Measurements from ENCODE around the gene FAM184B. TPM values are rescaled to one million over a fixed set of nuclear protein-coding genes. Genes with fewer than 3 reads are reported as not detected.

Gene FAM184B
- total RNA-seq, 1 experiment from 2014 or later = 0.09 TPM

DNA sequence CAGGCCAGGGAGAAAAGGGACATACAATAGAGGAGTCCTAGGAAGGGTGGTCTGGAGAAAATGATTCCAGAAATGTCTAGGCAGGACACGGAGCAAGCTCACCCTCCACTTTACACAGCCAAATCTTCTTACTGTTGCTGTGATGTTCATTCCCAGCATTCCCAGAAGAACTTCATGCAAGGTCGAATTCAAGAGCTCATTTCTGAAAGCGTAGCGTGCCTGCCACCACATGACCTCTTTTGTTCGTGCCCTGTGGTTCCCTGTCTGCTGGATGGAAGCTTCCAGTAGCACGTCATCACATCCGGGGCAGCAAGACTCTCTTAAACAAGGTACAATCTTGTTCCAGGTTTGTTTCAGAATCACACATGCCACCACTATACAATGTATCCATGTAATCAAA lies 57.8 kb downstream of the FAM184B start:
- no peak for DNase-seq
- TF ChIP-seq CTCF (conservative IDR thresholded peaks at IDR 0.05) = no peak
- Histone ChIP-seq H3K23me2 (ENCODE audit: insufficient read length, low read depth, low read length, poor library complexity, severe bottlenecking) (no peaks in the 10 kb centered on the region), H3K9me3 (ENCODE audit: control insufficient read depth, low read depth, low read length) (peaks cover 11% of the 10 kb centered on the region), H2AK5ac (ENCODE audit: insufficient read length, low read length) (no peak overlapping the region), H3K18ac (ENCODE audit: insufficient read length, low read depth, low read length) (no peak overlapping the region), H3K4me1 (ENCODE audit: insufficient read depth, low read length) (peaks cover 4% of the 10 kb centered on the region; the same call in 1 of the 2 replicates), H3K27ac (ENCODE audit: insufficient read length, low read depth, low read length) (no peak overlapping the region), H3K14ac (ENCODE audit: insufficient read depth, low read length) (no peak overlapping the region), H4K91ac (ENCODE audit: insufficient read length, low read depth, low read length) (no peak overlapping the region), H3K9ac (ENCODE audit: extremely low read depth, insufficient read length, low read length) (no peak overlapping the region), H2AFZ (ENCODE audit: low read length) (no peak overlapping the region), H3K79me2 (ENCODE audit: insufficient read depth, low read length) (no peaks in the 10 kb centered on the region), H4K5ac (ENCODE audit: insufficient read length, low read depth, low read length) (no peak overlapping the region), H3K4ac (ENCODE audit: low read depth, low read length) (no peak overlapping the region), H2BK12ac (ENCODE audit: insufficient read length, low read depth, low read length) (no peak overlapping the region), H4K8ac (replicated peaks; ENCODE audit: insufficient read length, low read depth, low read length) (no peak overlapping the region), H3K27me3 (ENCODE audit: insufficient read depth, low read length) (no peaks in the 10 kb centered on the region), H2BK5ac (ENCODE audit: insufficient read length, low read length) (no peak overlapping the region), H2BK120ac (ENCODE audit: low read depth, low read length, poor library complexity, severe bottlenecking) (no peak overlapping the region), H3K4me2 (ENCODE audit: insufficient read depth, insufficient read length, low read length) (no peak overlapping the region), H3K56ac (ENCODE audit: insufficient read length, low read depth, low read length) (no peak overlapping the region), H3K79me1 (ENCODE audit: insufficient read depth, low read depth, low read length, poor library complexity, severe bottlenecking) (no peaks in the 10 kb centered on the region), H3K23ac (ENCODE audit: insufficient read length, low read depth, low read length) (no peak overlapping the region), H2BK15ac (ENCODE audit: low read depth, low read length) (no peak overlapping the region), H2BK20ac (ENCODE audit: low read depth, low read length, poor library complexity, severe bottlenecking) (no peak overlapping the region), H4K20me1 (ENCODE audit: control insufficient read depth, insufficient read depth, insufficient read length) (no peaks in the 10 kb centered on the region), H3T11ph (ENCODE audit: low read length) (no peak overlapping the region)
- no peak overlapping the region for H3K4me3 Mint-ChIP-seq
- peaks cover 11 to 21% (median 14%) of the 10 kb centered on the region in 3 experiments for H3K36me3 Mint-ChIP-seq (ENCODE audit: insufficient read depth in 1 of 3, low read depth in 3 of 3)
- H3K27ac Mint-ChIP-seq = no peak overlapping the region; a peak in 2 of 7 replicates
- peaks cover 14 to 23% of the 10 kb centered on the region in 2 experiments for H3K9me3 Mint-ChIP-seq
- no CpG with 5 or more reads among the region's 7 CpGs for WGBS (ENCODE audit: extremely low coverage, insufficient read length, low lambda C conversion rate)
- H3K4me1 Mint-ChIP-seq = peaks cover 30 to 31% of the 10 kb centered on the region in 2 experiments
- H3K27me3 Mint-ChIP-seq (ENCODE audit: low read depth) = no peaks in the 10 kb centered on the region; the same call in 1 of the 2 replicates
